Calu3 (cell line): ENCODE data around the gene SLC30A2. TPM values are rescaled to one million over a fixed set of nuclear protein-coding genes. Genes with fewer than 3 reads are reported as not detected.

Experiments
- BruUV-seq: library from RNA; stranded (reverse); fragments of 400-500 nt; replicated peaks from 2 replicates; lab custom pipeline; 2021; lab: Mats Ljungman, UMichigan
- CTCF ChIA-PET: fragments of 300-600 bp; sonication (Branson Sonifier 250); formaldehyde crosslinking; loops from one replicate; lab custom pipeline; 2022; ENCODE audit warnings: antibody characterized with exemption; lab: Charles Lee
- DNase-seq: peaks from one replicate; pipeline ENCODE4 v3.0.0; 2022
- H3K27ac Mint-ChIP-seq: one replicate; pipeline ENCODE4 v1.8.0; 2022; ENCODE audit warnings: mixed read lengths; ENCODE audit not compliant: unreplicated experiment
- H3K27me3 Mint-ChIP-seq: one replicate; pipeline ENCODE4 v1.8.0; 2022; ENCODE audit warnings: mixed read lengths; ENCODE audit not compliant: unreplicated experiment
- H3K36me3 Mint-ChIP-seq: one replicate; pipeline ENCODE4 v1.8.0; 2022; ENCODE audit warnings: mild to moderate bottlenecking, moderate library complexity, mixed read lengths; ENCODE audit not compliant: insufficient read depth, unreplicated experiment
- H3K4me1 Mint-ChIP-seq: one replicate; pipeline ENCODE4 v1.8.0; 2022; ENCODE audit warnings: mild to moderate bottlenecking, low read depth, mixed read lengths; ENCODE audit not compliant: unreplicated experiment
- H3K4me3 Mint-ChIP-seq: one replicate; pipeline ENCODE4 v1.8.0; 2022; ENCODE audit warnings: mild to moderate bottlenecking, low read depth, moderate library complexity, mixed read lengths; ENCODE audit not compliant: unreplicated experiment
- H3K9me3 Mint-ChIP-seq: one replicate; pipeline ENCODE4 v1.8.0; 2022; ENCODE audit warnings: low read depth, mixed read lengths; ENCODE audit not compliant: unreplicated experiment
- CTCF ChIP-seq: fragments of 200-600 bp; IDR thresholded peaks from one replicate; pipeline ENCODE4 v1.8.0; 2022; ENCODE audit warnings: antibody characterized with exemption; ENCODE audit not compliant: unreplicated experiment
- intact Hi-C: fragments of 100-400 bp; cut with micrococcal nuclease; formaldehyde crosslinking; loops from one replicate; pipeline ENCODE4 v1.10.0; 2022; ENCODE audit not compliant: unreplicated experiment
- total RNA-seq: library from RNA; stranded (reverse); gene quantifications from 2 replicates; pipeline ENCODE4 v1.2.3, GENCODE V29; 2022

Gene SLC30A2
- total RNA-seq, 1 experiment from 2014 or later, result not detected

GRCh38 chr1:26064553-26064952 lies 18.6 kb upstream of the SLC30A2 start:
- CTCF ChIA-PET, result interaction anchor here (0.6 to 1.3 kb wide), 3 partner anchors 28 to 249 kb away, joined by 3 read pairs; partner anchors contain the start of gene CEP85
- H3K4me3 Mint-ChIP-seq, result no peak overlapping the region
- H3K36me3 Mint-ChIP-seq, result no peaks in the 10 kb centered on the region
- peaks cover 11% of the 10 kb centered on the region for H3K4me1 Mint-ChIP-seq
- H3K27me3 Mint-ChIP-seq, result peaks cover 16% of the 10 kb centered on the region
- TF ChIP-seq CTCF, result no peak
- intact Hi-C loops, result no loop called here
- BruUV-seq, result no TSS peak
- peak; percentile 24 for DNase-seq
- H3K9me3 Mint-ChIP-seq, result no peaks in the 10 kb centered on the region
- H3K27ac Mint-ChIP-seq, result no peak overlapping the region

GRCh38 chr1:26060832-26061574 lies 15.1 kb upstream of the SLC30A2 start:
- CTCF ChIA-PET, result no interaction called here
- peaks cover 28% of the 10 kb centered on the region for H3K27me3 Mint-ChIP-seq
- BruUV-seq, result no TSS peak

DNA sequence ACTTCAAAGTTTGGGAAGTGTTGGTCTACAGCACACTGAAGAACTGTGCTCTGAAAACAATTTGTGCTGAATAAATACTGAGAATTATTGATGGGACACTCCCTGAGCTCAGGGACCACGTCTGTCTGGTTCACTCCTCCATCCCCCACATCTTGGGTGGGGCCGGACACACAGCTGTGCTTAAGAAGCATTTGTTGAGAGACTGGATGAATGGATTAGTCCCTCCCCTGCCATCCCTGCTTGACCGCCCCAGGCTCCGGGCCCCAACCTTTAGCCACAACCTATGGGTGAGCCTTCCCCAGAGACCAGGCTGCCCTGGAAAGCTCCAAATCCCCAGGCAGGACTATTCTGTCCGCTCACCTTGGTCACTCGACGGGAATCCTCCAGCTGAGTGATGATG lies 14.0 kb upstream of the SLC30A2 start:
- Mint-ChIP-seq H3K9me3 (no peaks in the 10 kb centered on the region), H3K36me3 (no peaks in the 10 kb centered on the region), H3K27ac (no peak overlapping the region), H3K4me3 (no peak overlapping the region), H3K4me1 (peaks cover 8% of the 10 kb centered on the region), H3K27me3 (peaks cover 28% of the 10 kb centered on the region)
- intact Hi-C loops, result no loop called here
- no peak for TF ChIP-seq CTCF
- BruUV-seq, result no TSS peak
- CTCF ChIA-PET, result no interaction called here
- DNase-seq, result no peak

More at GRCh38 chr1:26060832-26061574, 15.1 kb upstream of the SLC30A2 start:
- H3K9me3 Mint-ChIP-seq, result no peaks in the 10 kb centered on the region
- DNase-seq, result no peak
- H3K36me3 Mint-ChIP-seq, result no peaks in the 10 kb centered on the region
- intact Hi-C loops, result no loop called here
- no peak overlapping the region for H3K27ac Mint-ChIP-seq
- no peak for TF ChIP-seq CTCF
- peaks cover 11% of the 10 kb centered on the region for H3K4me1 Mint-ChIP-seq
- H3K4me3 Mint-ChIP-seq, result no peak overlapping the region

- intact Hi-C loops, result no loop called here
- H3K36me3 Mint-ChIP-seq, result no peaks in the 10 kb centered on the region
- H3K4me3 Mint-ChIP-seq, result no peak overlapping the region
- CTCF ChIA-PET, result interaction anchor here (0.6 kb wide), 1 partner anchor 291 kb away, joined by 5 read pairs; no protein-coding TSS in a partner anchor
- BruUV-seq, result no TSS peak
- TF ChIP-seq CTCF, result no peak
- DNase-seq, result no peak
- no peak overlapping the region for H3K27ac Mint-ChIP-seq
- H3K9me3 Mint-ChIP-seq, result no peaks in the 10 kb centered on the region
- H3K4me1 Mint-ChIP-seq, result no peaks in the 10 kb centered on the region
- H3K27me3 Mint-ChIP-seq, result peaks cover 28% of the 10 kb centered on the region
Observed at GRCh38 chr1:26058052-26058595, 12.2 kb upstream of the SLC30A2 start.
